ENCODE data around the gene BBLN.

Gene BBLN

GRCh38 chr9:128144239-128145181, 15.6 kb upstream of the BBLN start:
- no peak for DNase-seq (ENCODE audit: extremely low read depth, low read depth)
- TF ChIP-seq CTCF (IDR thresholded peaks at IDR 0.05; ENCODE audit: low read depth, low read length): no peak

- TF ChIP-seq CTCF (IDR thresholded peaks at IDR 0.05; ENCODE audit: low read depth, low read length): no peak
- DNase-seq (ENCODE audit: extremely low read depth, low read depth): no peak
Observed at GRCh38 chr9:128145536-128145935, 14.5 kb upstream of the BBLN start.

- DNase-seq (ENCODE audit: extremely low read depth, low read depth): no peak
- no peak for TF ChIP-seq CTCF (IDR thresholded peaks at IDR 0.05; ENCODE audit: low read depth, low read length)
Observed at GRCh38 chr9:128145951-128146351, 14.1 kb upstream of the BBLN start.

DNA sequence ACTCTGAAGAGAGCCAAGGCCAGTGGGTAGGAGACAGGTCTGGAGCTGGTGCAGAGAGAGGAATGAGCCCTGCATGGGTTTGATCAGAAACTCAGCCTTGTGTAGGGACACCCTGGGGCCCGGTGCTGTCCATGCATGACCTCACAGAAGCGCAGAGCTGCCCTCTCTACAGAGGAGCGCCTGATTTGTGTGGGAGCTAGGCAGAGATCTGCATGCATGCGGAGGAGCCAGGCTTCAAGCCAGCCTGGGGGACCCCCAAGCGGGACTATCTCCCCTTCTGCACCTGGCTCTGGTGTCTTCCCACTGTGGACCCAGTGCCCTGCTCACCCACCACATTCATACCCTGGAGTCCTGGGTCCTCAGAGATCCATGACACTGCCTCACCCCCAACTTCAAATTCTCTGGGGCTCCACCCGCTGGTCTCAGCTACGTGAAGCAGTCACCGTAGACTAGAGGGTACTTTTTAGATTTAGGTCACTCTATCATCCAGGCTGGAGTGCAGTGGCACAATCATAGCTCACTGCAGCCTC, 13.4 kb upstream of the BBLN start:
- no peak for TF ChIP-seq CTCF (IDR thresholded peaks at IDR 0.05; ENCODE audit: low read depth, low read length)
- no peak for DNase-seq (ENCODE audit: extremely low read depth, low read depth)

DNA sequence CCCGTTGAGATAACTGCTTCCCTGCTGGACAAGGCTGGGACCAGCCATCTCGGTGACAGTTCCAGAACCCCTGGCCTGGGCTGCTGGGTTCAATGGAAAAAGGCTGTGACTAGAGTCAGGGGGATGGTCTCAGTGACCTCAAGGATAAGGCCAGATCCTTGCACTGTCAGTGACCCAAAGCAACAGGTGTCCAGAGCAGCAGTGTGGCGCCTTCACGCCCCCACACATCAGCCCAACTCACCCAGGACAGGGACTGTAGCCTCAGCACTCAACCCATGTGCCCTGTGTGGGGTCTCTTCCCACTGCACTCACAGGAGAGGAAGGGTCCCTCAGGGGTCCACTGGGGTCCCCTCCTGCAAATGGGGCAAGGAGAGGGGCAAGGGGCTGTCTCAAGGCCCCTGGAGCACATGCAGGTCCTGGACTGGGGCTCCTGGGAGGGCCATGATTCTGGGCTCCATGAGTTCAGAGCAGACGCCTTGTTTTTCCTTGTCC, 11.5 kb upstream of the BBLN start:
- no peak for TF ChIP-seq CTCF (IDR thresholded peaks at IDR 0.05; ENCODE audit: low read depth, low read length)
- DNase-seq (ENCODE audit: extremely low read depth, low read depth): no peak

GRCh38 chr9:128149001-128149701, 10.9 kb upstream of the BBLN start, which contains the start of gene LCN2:
LCN2 (plus strand) TSS chr9:128149453; CDS start chr9:128149526, 73 bp downstream.
- no peak for DNase-seq (ENCODE audit: extremely low read depth, low read depth)
- TF ChIP-seq CTCF (IDR thresholded peaks at IDR 0.05; ENCODE audit: low read depth, low read length): no peak

Measured in AG09319 (cell line).